H9 (cell line): ENCODE data around the gene CLMN. TPM values are rescaled to one million over a fixed set of nuclear protein-coding genes. Genes with fewer than 3 reads are reported as not detected.

Experiments used
- DNase-seq: peaks from one replicate; pipeline ENCODE4 v3.0.0-alpha.2; 2017
- H2AFZ ChIP-seq: one replicate; pipeline ENCODE4 v1.6.1; 2013; ENCODE audit warnings: mild to moderate bottlenecking, low read length, control low read depth, moderate library complexity
- H2AK5ac ChIP-seq: 2 replicates; pipeline ENCODE4 v1.6.1; 2013; ENCODE audit warnings: low read length, control low read depth, mixed read lengths; ENCODE audit not compliant: insufficient read length
- H2BK120ac ChIP-seq: one replicate; pipeline ENCODE4 v1.6.1; 2013; ENCODE audit warnings: low read depth, mild to moderate bottlenecking, low read length, control low read depth, inconsistent platforms; ENCODE audit not compliant: poor library complexity, severe bottlenecking
- H2BK12ac ChIP-seq: 2 replicates; pipeline ENCODE4 v1.6.1; 2013; ENCODE audit warnings: low read length, control low read depth, mixed read lengths, low read depth; ENCODE audit not compliant: insufficient read length
- H2BK15ac ChIP-seq: 2 replicates; pipeline ENCODE4 v1.6.1; 2013; ENCODE audit warnings: low read depth, low read length, control low read depth
- H2BK20ac ChIP-seq: one replicate; pipeline ENCODE4 v1.6.1; 2013; ENCODE audit warnings: low read depth, mild to moderate bottlenecking, low read length, control low read depth, inconsistent platforms; ENCODE audit not compliant: poor library complexity, severe bottlenecking
- H2BK5ac ChIP-seq: 2 replicates; pipeline ENCODE4 v1.6.1; 2013; ENCODE audit warnings: low read length, control low read depth, mixed read lengths; ENCODE audit not compliant: insufficient read length
- H3K14ac ChIP-seq: 2 replicates; pipeline ENCODE4 v1.6.1; 2013; ENCODE audit warnings: low read length, control low read depth; ENCODE audit not compliant: insufficient read depth
- H3K18ac ChIP-seq: 2 replicates; pipeline ENCODE4 v1.6.1; 2013; ENCODE audit warnings: low read depth, mild to moderate bottlenecking, mixed read lengths, low read length, control low read depth; ENCODE audit not compliant: insufficient read length
- H3K23ac ChIP-seq: 2 replicates; pipeline ENCODE4 v1.6.1; 2013; ENCODE audit warnings: low read length, control low read depth, mixed read lengths, low read depth; ENCODE audit not compliant: insufficient read length
- H3K23me2 ChIP-seq: 2 replicates; pipeline ENCODE4 v1.6.1; 2013; ENCODE audit warnings: low read depth, mild to moderate bottlenecking, mixed read lengths, low read length, control low read depth; ENCODE audit not compliant: insufficient read length, poor library complexity, severe bottlenecking
- H3K27ac ChIP-seq: 2 replicates; pipeline ENCODE4 v1.5.1; 2013; ENCODE audit warnings: low read length, control low read depth, mixed read lengths, low read depth; ENCODE audit not compliant: insufficient read length
- H3K27me3 ChIP-seq: 2 replicates; pipeline ENCODE4 v1.6.1; 2013; ENCODE audit warnings: low read length, control low read depth, inconsistent platforms; ENCODE audit not compliant: insufficient read depth
- H3K4ac ChIP-seq: 2 replicates; pipeline ENCODE4 v1.6.1; 2013; ENCODE audit warnings: low read depth, mild to moderate bottlenecking, control low read depth, inconsistent platforms, low read length, moderate library complexity
- H3K4me1 ChIP-seq: 2 replicates; pipeline ENCODE4 v1.6.1; 2013; ENCODE audit warnings: low read length, control low read depth, inconsistent platforms; ENCODE audit not compliant: insufficient read depth
- H3K4me2 ChIP-seq: 2 replicates; pipeline ENCODE4 v1.6.1; 2013; ENCODE audit warnings: low read length, control low read depth, mixed read lengths; ENCODE audit not compliant: insufficient read length, insufficient read depth
- H3K56ac ChIP-seq: 2 replicates; pipeline ENCODE4 v1.6.1; 2013; ENCODE audit warnings: low read depth, mild to moderate bottlenecking, mixed read lengths, low read length, control low read depth; ENCODE audit not compliant: insufficient read length
- H3K79me1 ChIP-seq: 2 replicates; pipeline ENCODE4 v1.6.1; 2013; ENCODE audit warnings: low read depth, mild to moderate bottlenecking, moderate library complexity, low read length, control low read depth, inconsistent platforms; ENCODE audit not compliant: insufficient read depth, poor library complexity, severe bottlenecking
- H3K79me2 ChIP-seq: 2 replicates; pipeline ENCODE4 v1.6.1; 2013; ENCODE audit warnings: low read length, control low read depth, inconsistent platforms; ENCODE audit not compliant: insufficient read depth
- H3K9ac ChIP-seq: 2 replicates; pipeline ENCODE4 v1.6.1; 2013; ENCODE audit warnings: low read length, control low read depth, mixed read lengths; ENCODE audit not compliant: insufficient read length; ENCODE audit errors: extremely low read depth
- H3K9me3 ChIP-seq: one replicate; pipeline ENCODE4 v1.6.1; 2013; ENCODE audit warnings: low read depth, low read length, inconsistent platforms; ENCODE audit not compliant: control insufficient read depth
- H3T11ph ChIP-seq: one replicate; pipeline ENCODE4 v1.6.1; 2013; ENCODE audit warnings: mild to moderate bottlenecking, low read length, control low read depth, inconsistent platforms
- H4K20me1 ChIP-seq: one replicate; pipeline ENCODE4 v1.6.1; 2013; ENCODE audit not compliant: control insufficient read depth, insufficient read length, insufficient read depth
- H4K5ac ChIP-seq: 2 replicates; pipeline ENCODE4 v1.6.1; 2013; ENCODE audit warnings: low read depth, mild to moderate bottlenecking, mixed read lengths, low read length, control low read depth; ENCODE audit not compliant: insufficient read length
- H4K8ac ChIP-seq: replicated peaks from 2 replicates; pipeline ENCODE4 v1.6.1; 2013; ENCODE audit warnings: low read length, control low read depth, mixed read lengths, low read depth; ENCODE audit not compliant: insufficient read length
- H4K91ac ChIP-seq: 2 replicates; pipeline ENCODE4 v1.6.1; 2013; ENCODE audit warnings: low read depth, mild to moderate bottlenecking, moderate library complexity, mixed read lengths, low read length, control low read depth; ENCODE audit not compliant: insufficient read length
- H3K27ac Mint-ChIP-seq, 3 experiments: 2 replicates in 2 of 3; 3 replicates in 1 of 3; pipeline ENCODE4 v1.8.0; 2020 to 2021; ENCODE audit warnings: mixed read lengths in 3 of 3, mild to moderate bottlenecking in 1 of 3, moderate library complexity in 1 of 3
- H3K27me3 Mint-ChIP-seq: 2 replicates; pipeline ENCODE4 v1.8.0; 2021; ENCODE audit warnings: low read depth, mild to moderate bottlenecking, moderate library complexity, mixed read lengths
- H3K36me3 Mint-ChIP-seq, 3 experiments: 2 replicates in 2 of 3; 3 replicates in 1 of 3; pipeline ENCODE4 v1.8.0; 2020 to 2021; ENCODE audit warnings: low read depth in 3 of 3, mixed read lengths in 3 of 3; ENCODE audit not compliant: insufficient read depth in 1 of 3
- H3K4me1 Mint-ChIP-seq, 2 experiments: 2 replicates each; pipeline ENCODE4 v1.8.0; 2020; ENCODE audit warnings: mixed read lengths in 2 of 2
- H3K4me3 Mint-ChIP-seq, 2 experiments: 2 replicates in 1 of 2; 3 replicates in 1 of 2; pipeline ENCODE4 v1.8.0; 2020 to 2021; ENCODE audit warnings: mild to moderate bottlenecking in 2 of 2, mixed read lengths in 2 of 2, moderate library complexity in 1 of 2
- H3K9me3 Mint-ChIP-seq, 2 experiments: 2 replicates in 1 of 2; 3 replicates in 1 of 2; pipeline ENCODE4 v1.8.0; 2020; ENCODE audit warnings: mild to moderate bottlenecking in 2 of 2, mixed read lengths in 2 of 2, moderate library complexity in 1 of 2
- WGBS: extraction: QIAGEN DNeasy Blood & Tissue Kit; methylation state at CpG from one replicate; pipeline ENCODE4 v1.1.7; 2013; ENCODE audit warnings: missing lambda C conversion rate, low lambda C conversion rate, mixed read lengths; ENCODE audit not compliant: insufficient read length; ENCODE audit errors: extremely low coverage; 5-methylcytosine and 5-hydroxymethylcytosine counted together
- total RNA-seq: library from RNA; stranded (reverse); gene quantifications from 2 replicates; pipeline ENCODE4 v1.2.1, GENCODE V29; 2021
- TF ChIP-seq, protein P1 (sequence below): fragments of 200-600 bp; sonication (generic); conservative IDR thresholded peaks from 3 replicates; pipeline ENCODE4 v1.8.0; 2021; ENCODE audit warnings: antibody characterized with exemption, mild to moderate bottlenecking

Gene CLMN
- total RNA-seq, 1 experiment from 2014 or later, result 7.6 TPM

DNA sequence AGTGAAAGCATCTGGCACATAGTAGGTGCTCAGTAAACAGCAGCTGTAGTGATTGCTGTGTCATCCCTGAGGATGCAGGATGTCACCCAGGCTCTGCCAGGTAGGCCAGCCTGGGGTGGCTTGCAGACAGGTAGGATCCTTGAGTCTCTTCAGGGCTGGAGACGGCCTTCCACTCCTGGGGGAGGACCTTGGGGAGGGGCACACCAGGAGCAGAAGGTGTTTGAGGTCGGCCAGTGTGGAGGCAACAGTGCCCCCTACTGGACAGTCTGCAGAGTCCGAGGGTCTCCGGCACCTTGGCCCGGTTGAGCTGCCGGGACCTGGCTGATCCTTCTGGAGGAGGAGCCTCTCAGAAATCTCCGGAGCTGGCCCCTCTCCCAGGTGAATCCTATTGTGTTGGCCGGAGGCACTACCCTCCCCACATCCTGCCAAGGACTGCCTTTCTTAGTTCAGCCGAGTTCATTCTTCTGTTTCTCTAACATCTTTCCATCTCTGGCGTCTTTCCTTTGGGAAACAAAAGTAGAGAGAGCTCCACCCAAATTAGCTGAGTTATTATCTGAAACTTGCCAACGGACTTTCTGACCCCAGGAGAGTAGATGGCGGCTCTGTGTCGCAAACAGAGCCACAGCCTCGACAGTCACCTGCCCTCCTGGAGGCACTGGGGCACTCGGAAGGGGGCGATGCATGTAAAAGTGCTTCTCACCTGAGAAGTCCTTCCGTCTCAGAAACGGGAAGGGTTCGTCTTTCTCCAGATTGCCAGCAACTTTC lies 41.8 kb upstream of the CLMN start:
- Histone ChIP-seq H3K4me2 (peak overlapping the region; percentile 55), H2BK5ac (no peak overlapping the region), H2BK12ac (no peak overlapping the region), H2BK120ac (peak overlapping the region; percentile 82), H4K5ac (no peak overlapping the region), H3K9ac (peak overlapping the region; percentile 27), H3K27me3 (no peaks in the 10 kb centered on the region), H3K79me2 (no peaks in the 10 kb centered on the region), H3K23me2 (peaks cover 5% of the 10 kb centered on the region), H3K9me3 (no peaks in the 10 kb centered on the region), H4K20me1 (no peaks in the 10 kb centered on the region), H4K91ac (no peak overlapping the region), H3T11ph (no peak overlapping the region), H2BK20ac (no peak overlapping the region), H3K56ac (no peak overlapping the region), H3K4ac (no peak overlapping the region; the same call in 1 of the 2 replicates), H4K8ac (no peak overlapping the region), H2AFZ (peak overlapping the region; percentile 83), H2AK5ac (no peak overlapping the region), H2BK15ac (no peak overlapping the region), H3K79me1 (no peaks in the 10 kb centered on the region), H3K27ac (peak overlapping the region; percentile 27), H3K4me1 (peaks cover 4% of the 10 kb centered on the region; the same call in 1 of the 2 replicates), H3K14ac (peak overlapping the region; percentile 17; the same call in 1 of the 2 replicates), H3K23ac (no peak overlapping the region), H3K18ac (peak overlapping the region; percentile 18)
- WGBS, result no CpG with 5 or more reads among the region's 19 CpGs
- TF ChIP-seq, protein P1, sequence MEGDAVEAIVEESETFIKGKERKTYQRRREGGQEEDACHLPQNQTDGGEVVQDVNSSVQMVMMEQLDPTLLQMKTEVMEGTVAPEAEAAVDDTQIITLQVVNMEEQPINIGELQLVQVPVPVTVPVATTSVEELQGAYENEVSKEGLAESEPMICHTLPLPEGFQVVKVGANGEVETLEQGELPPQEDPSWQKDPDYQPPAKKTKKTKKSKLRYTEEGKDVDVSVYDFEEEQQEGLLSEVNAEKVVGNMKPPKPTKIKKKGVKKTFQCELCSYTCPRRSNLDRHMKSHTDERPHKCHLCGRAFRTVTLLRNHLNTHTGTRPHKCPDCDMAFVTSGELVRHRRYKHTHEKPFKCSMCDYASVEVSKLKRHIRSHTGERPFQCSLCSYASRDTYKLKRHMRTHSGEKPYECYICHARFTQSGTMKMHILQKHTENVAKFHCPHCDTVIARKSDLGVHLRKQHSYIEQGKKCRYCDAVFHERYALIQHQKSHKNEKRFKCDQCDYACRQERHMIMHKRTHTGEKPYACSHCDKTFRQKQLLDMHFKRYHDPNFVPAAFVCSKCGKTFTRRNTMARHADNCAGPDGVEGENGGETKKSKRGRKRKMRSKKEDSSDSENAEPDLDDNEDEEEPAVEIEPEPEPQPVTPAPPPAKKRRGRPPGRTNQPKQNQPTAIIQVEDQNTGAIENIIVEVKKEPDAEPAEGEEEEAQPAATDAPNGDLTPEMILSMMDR, result peak; percentile 97
- Mint-ChIP-seq H3K27ac (peak overlapping the region; percentile 87 to 97 (median 93); a peak in 6 of 7 replicates), H3K9me3 (no peaks in the 10 kb centered on the region), H3K4me3 (peak overlapping the region; percentile 65 to 75), H3K4me1 (peaks cover 30 to 41% of the 10 kb centered on the region in 2 experiments), H3K36me3 (no peaks in the 10 kb centered on the region; a peak in 1 of 7 replicates), H3K27me3 (peaks cover 13% of the 10 kb centered on the region)
- DNase-seq, result peak; percentile 94
